Measurements from ENCODE around the gene EPHB1.

Gene EPHB1

DNA sequence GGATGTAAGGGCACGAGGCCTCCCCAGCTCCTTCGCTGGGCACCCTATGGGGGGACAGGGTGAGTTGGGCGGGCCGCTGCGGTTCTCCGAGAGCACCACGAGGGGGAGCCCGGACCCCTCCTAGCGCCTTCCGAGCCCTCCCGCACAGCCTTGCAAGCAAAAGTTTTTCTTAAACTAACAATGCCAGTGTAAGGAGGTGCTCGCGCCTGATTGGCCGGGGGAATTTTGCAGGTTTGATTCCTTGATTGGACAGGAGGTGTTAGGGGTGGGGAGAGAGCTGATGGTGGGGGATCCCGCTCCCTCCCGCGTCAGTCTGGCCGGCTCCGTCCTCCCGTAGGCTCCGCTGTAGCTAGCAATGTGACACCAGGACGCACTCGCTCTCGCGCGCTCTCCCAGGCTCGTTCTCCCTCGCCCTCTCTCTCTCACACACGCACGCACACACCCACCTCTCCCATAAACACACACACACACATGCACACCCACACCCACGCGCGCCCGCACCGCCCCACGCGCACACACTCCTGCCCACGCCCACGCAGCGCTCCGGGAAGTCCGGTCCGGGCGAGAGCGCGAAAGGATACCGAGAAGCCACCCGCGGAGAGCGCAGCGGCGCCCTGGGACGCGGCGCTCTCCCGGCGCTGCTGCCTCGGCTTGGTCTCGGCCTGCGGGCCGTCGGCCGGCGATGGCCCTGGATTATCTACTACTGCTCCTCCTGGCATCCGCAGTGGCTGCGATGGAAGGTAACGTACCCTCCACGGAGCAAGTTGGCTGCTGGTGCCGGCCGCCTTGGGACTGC, at the start of gene EPHB1:
Gene EPHB1 (plus strand): TSS at position 311 of the 796 bp plus-strand sequence.
- Mint-ChIP-seq H3K36me3 (ENCODE audit: low read depth) (no peaks in the 10 kb centered on the region), H3K27me3 (ENCODE audit: low read depth) (peaks cover 82% of the 10 kb centered on the region), H3K9me3 (no peaks in the 10 kb centered on the region), H3K4me3 (peak within 1 kb of the TSS; percentile 85 to 97 (median 94)), H3K27ac (peak within 1 kb of the TSS; percentile 3 to 48 (median 36)), H3K4me1 (peaks cover 27% of the 10 kb centered on the region)
- peak; percentile 95 to 98 (median 97) for TF ChIP-seq CTCF (IDR thresholded peaks at IDR 0.05; ENCODE audit: unreplicated experiment in 3 of 3)

- no peak for TF ChIP-seq CTCF (IDR thresholded peaks at IDR 0.05; ENCODE audit: unreplicated experiment in 3 of 3)
- H3K4me1 Mint-ChIP-seq: peaks cover 22% of the 10 kb centered on the region
- no peaks in the 10 kb centered on the region for H3K36me3 Mint-ChIP-seq (ENCODE audit: low read depth)
- H3K9me3 Mint-ChIP-seq: peaks cover 3% of the 10 kb centered on the region
- no peak overlapping the region for H3K4me3 Mint-ChIP-seq
- peaks cover 2% of the 10 kb centered on the region for H3K27me3 Mint-ChIP-seq (ENCODE audit: low read depth)
- H3K27ac Mint-ChIP-seq: no peak overlapping the region
These were observed 46.4 kb upstream of the EPHB1 start for GRCh38 chr3:134748698-134749097.

- H3K4me1 Mint-ChIP-seq: peaks cover 23% of the 10 kb centered on the region
- no peaks in the 10 kb centered on the region for H3K36me3 Mint-ChIP-seq (ENCODE audit: low read depth)
- H3K9me3 Mint-ChIP-seq: peaks cover 3% of the 10 kb centered on the region
- H3K4me3 Mint-ChIP-seq: no peak overlapping the region
- H3K27me3 Mint-ChIP-seq (ENCODE audit: low read depth): no peaks in the 10 kb centered on the region
- H3K27ac Mint-ChIP-seq: no peak overlapping the region
- no peak for TF ChIP-seq CTCF (IDR thresholded peaks at IDR 0.05; ENCODE audit: unreplicated experiment in 3 of 3)
These were observed 45.9 kb upstream of the EPHB1 start for GRCh38 chr3:134749174-134749573.

DNA sequence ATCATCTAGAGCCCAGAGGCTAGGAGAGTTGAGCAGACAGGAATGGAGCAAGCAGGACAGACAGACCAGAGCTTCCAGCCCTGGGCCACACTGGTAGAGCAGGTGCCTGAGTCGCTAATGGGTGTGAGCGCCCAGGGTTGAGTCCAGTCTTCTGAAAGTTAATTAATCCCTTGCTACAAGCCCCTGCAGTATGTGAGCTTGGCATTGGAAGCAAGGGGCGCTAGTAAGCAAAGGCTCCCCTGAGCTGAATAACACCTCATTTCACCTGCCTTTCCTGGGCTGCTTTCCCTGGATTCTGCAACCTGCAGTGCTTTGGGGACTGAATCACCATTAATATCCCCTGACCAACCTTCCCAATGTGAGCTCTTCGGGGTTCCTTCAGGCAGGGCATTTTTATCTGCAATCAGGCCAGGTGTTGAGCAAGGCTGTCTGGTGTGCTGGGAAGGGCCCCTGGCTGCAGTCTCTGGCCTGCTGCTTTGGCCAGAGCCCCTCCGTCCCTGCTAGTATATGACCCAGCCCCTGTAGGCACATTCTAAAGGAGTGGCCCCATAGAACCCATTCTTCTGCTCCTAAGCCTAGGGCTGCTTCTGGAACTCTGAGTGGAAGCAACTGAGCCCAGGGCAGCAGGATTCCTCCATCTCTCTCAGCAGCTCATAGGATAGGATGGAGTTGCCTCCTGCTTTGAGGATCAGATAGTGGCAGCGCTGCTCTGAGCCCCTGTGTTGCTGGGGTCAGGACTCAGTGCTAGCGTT, 45.1 kb upstream of the EPHB1 start:
- Mint-ChIP-seq H3K9me3 (peaks cover 3% of the 10 kb centered on the region), H3K4me3 (no peak overlapping the region), H3K27me3 (ENCODE audit: low read depth) (no peaks in the 10 kb centered on the region), H3K36me3 (ENCODE audit: low read depth) (no peaks in the 10 kb centered on the region), H3K4me1 (peaks cover 23% of the 10 kb centered on the region), H3K27ac (no peak overlapping the region)
- no peak for TF ChIP-seq CTCF (IDR thresholded peaks at IDR 0.05; ENCODE audit: unreplicated experiment in 3 of 3)

DNA sequence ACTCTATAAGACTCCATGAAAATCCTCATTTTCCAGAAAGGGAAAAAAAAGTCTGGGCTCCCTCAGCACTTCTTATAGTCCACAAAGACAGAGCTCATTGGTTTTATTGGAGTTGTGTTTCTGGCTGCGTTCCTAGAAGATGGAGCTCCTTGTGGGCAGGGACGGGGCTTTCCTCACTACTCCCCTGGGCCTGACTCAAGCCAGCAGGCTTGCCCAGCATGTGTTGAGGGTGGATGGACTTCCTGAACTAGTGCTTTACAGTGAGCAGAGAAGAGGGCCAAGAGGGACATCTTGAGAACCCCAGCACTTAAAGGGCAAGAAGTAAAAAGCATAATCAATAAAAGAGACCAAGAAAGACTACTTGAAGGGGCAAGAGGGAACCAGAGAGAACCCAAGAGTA, 43.2 kb upstream of the EPHB1 start:
- H3K36me3 Mint-ChIP-seq (ENCODE audit: low read depth): no peaks in the 10 kb centered on the region
- peaks cover 23% of the 10 kb centered on the region for H3K4me1 Mint-ChIP-seq
- H3K4me3 Mint-ChIP-seq: no peak overlapping the region
- no peaks in the 10 kb centered on the region for H3K9me3 Mint-ChIP-seq
- no peak overlapping the region for H3K27ac Mint-ChIP-seq
- TF ChIP-seq CTCF (IDR thresholded peaks at IDR 0.05; ENCODE audit: unreplicated experiment in 3 of 3): no peak
- H3K27me3 Mint-ChIP-seq (ENCODE audit: low read depth): peaks cover 6% of the 10 kb centered on the region
